Spleen (tissue), 7 donors: ENCODE results near the gene APRT.

Experiments used
- POLR2A ChIP-seq, 3 donors: fragments of 450-650 bp; IDR thresholded peaks; one replicate each; pipeline ENCODE4 v1.5.1; 2017; ENCODE audit warnings: antibody characterized with exemption in 3 of 3, mild to moderate bottlenecking in 1 of 3
- POLR2AphosphoS5 ChIP-seq, 3 donors: sonication (generic); formaldehyde crosslinking; IDR thresholded peaks; one replicate each; pipeline ENCODE4 v1.5.1; 2017; ENCODE audit warnings: antibody characterized with exemption in 3 of 3
- TF ChIP-seq, protein P1 (sequence below), 11 experiments: fragments of 200-600 bp in 7 of 11; fragments of 450-650 bp in 4 of 11; sonication (generic) in 4 of 11; IDR thresholded peaks in 8 of 11; conservative IDR thresholded peaks in 3 of 11; 1 replicate in 7 of 11; 2 replicates in 4 of 11; pipeline versions ENCODE4 v1.4.0 to v1.8.0; 2016 to 2021; ENCODE audit warnings: antibody characterized with exemption in 11 of 11, inconsistent platforms in 4 of 11, mild to moderate bottlenecking in 1 of 11
- donor health status: DM: no; HTN: no; CAD: no; lungs with moderate emphysema.
- donor health status: DM: no; HTN: no; CAD: no.
- donor health status: DM: no; HTN: no; CAD: no.

DNA sequence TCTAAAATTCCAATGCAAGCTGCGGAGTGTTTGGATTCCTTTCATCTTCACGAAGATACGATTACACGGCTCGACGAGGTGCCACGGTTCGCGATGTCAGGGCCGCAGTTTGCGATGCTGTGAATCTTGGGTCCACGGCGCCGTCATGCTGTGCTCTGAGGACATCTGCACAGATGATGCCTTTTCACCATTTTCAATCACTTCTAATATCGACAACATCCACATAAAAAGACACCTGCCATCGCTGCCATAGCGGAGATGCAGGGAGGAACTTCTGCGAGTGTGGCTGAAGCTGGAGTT lies 6.8 kb upstream of the APRT start:
- TF ChIP-seq POLR2A (IDR thresholded peaks at IDR 0.05) (no peak), POLR2AphosphoS5 (IDR thresholded peaks at IDR 0.05) (no peak)
- TF ChIP-seq, protein P1, sequence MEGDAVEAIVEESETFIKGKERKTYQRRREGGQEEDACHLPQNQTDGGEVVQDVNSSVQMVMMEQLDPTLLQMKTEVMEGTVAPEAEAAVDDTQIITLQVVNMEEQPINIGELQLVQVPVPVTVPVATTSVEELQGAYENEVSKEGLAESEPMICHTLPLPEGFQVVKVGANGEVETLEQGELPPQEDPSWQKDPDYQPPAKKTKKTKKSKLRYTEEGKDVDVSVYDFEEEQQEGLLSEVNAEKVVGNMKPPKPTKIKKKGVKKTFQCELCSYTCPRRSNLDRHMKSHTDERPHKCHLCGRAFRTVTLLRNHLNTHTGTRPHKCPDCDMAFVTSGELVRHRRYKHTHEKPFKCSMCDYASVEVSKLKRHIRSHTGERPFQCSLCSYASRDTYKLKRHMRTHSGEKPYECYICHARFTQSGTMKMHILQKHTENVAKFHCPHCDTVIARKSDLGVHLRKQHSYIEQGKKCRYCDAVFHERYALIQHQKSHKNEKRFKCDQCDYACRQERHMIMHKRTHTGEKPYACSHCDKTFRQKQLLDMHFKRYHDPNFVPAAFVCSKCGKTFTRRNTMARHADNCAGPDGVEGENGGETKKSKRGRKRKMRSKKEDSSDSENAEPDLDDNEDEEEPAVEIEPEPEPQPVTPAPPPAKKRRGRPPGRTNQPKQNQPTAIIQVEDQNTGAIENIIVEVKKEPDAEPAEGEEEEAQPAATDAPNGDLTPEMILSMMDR (IDR thresholded peaks at IDR 0.05 in 8 of 11, conservative IDR thresholded peaks at IDR 0.05 in 3 of 11): no peak
